ENCODE results near the gene NMRAL1.

The NMRAL1 gene

DNA sequence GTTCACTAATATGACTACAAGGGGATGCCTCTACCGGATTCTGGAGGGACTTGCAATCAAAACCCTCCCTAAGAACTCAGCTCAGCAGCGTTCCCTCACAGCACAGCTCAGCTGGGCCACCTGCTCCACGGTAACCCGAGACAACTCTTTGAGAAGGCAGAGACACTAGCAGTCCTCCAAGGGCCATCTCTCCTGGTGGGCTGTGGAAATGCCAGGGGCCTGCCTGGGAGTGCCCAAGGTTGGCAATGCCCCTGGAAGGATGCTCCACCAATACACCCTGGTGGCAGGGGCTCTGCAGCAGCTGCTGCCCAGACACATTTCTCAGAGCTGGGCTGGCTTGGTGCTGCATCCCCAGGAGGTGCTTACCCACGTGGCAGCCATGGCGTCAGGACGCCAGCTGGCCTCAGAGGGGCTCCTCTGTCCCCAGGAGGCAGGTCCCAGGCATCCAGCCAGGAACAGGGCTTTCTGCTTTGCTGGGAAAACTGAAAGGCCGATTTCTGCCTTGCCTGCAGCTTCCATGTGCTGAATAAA is 47.7 kb upstream of the NMRAL1 start (continued):
- TF ChIP-seq ZBTB49 (tag by site-specific recombination; IDR thresholded peaks at IDR 0.05; ENCODE audit: low read depth) (no peak), IKZF3 (tag by site-specific recombination; IDR thresholded peaks at IDR 0.05) (0 out of 2 replicates have a peak, but pooled peaks have one; percentile 39), ZNF404 (tag by site-specific recombination; IDR thresholded peaks at IDR 0.05) (no peak), ZBTB1 (tag by site-specific recombination; IDR thresholded peaks at IDR 0.05) (no peak), ZNF214 (tag by site-specific recombination; IDR thresholded peaks at IDR 0.05; ENCODE audit: borderline replicate concordance) (no peak), ZNF423 (tag by site-specific recombination; IDR thresholded peaks at IDR 0.05) (0 out of 2 replicates have a peak, but pooled peaks have one; percentile 18), ZNF677 (tag by site-specific recombination; IDR thresholded peaks at IDR 0.05) (no peak), ZNF600 (tag by site-specific recombination; IDR thresholded peaks at IDR 0.05) (peak; percentile 27; the same call in 1 of the 2 replicates), ZNF629 (tag by site-specific recombination; IDR thresholded peaks at IDR 0.05) (peak; percentile 44; the same call in 1 of the 2 replicates), ZNF837 (tag by site-specific recombination; IDR thresholded peaks at IDR 0.05) (no peak), ZNF501 (tag by site-specific recombination; IDR thresholded peaks at IDR 0.05) (no peak), OVOL3 (tag by site-specific recombination; IDR thresholded peaks at IDR 0.05) (no peak), ZNF23 (tag by site-specific recombination; IDR thresholded peaks at IDR 0.05; ENCODE audit: borderline replicate concordance) (no peak), ZNF155 (tag by site-specific recombination; IDR thresholded peaks at IDR 0.05) (no peak), FEZF1 (tag by site-specific recombination; IDR thresholded peaks at IDR 0.05) (no peak), ZNF473 (tag by site-specific recombination; IDR thresholded peaks at IDR 0.05) (no peak), ZNF701 (tag by site-specific recombination; IDR thresholded peaks at IDR 0.05) (no peak), ZNF843 (tag by site-specific recombination; IDR thresholded peaks at IDR 0.05) (no peak), ZNF521 (tag by site-specific recombination; IDR thresholded peaks at IDR 0.05) (no peak), ZNF514 (tag by site-specific recombination; IDR thresholded peaks at IDR 0.05) (no peak), ZNF37A (tag by site-specific recombination; IDR thresholded peaks at IDR 0.05) (no peak), HIC1 (tag by site-specific recombination; IDR thresholded peaks at IDR 0.05) (peak; percentile 59; the same call in 1 of the 2 replicates), KLF9 (tag by site-specific recombination; IDR thresholded peaks at IDR 0.05; ENCODE audit: low read depth) (no peak), HOXD13 (CRISPR knock-in tag; IDR thresholded peaks at IDR 0.05; ENCODE audit: borderline replicate concordance) (no peak), SP2 (tag by site-specific recombination; IDR thresholded peaks at IDR 0.05) (no peak), ZNF585B (tag by site-specific recombination; IDR thresholded peaks at IDR 0.05) (no peak), ZNF350 (tag by site-specific recombination; IDR thresholded peaks at IDR 0.05) (no peak), BCL11B (tag by site-specific recombination; IDR thresholded peaks at IDR 0.05; ENCODE audit: low read depth) (no peak), ZNF626 (tag by site-specific recombination; IDR thresholded peaks at IDR 0.05) (no peak), SP7 (tag by site-specific recombination; IDR thresholded peaks at IDR 0.05) (no peak), ZIC2 (tag by site-specific recombination; IDR thresholded peaks at IDR 0.05) (peak; percentile 95), CTCF (tag by site-specific recombination; IDR thresholded peaks at IDR 0.05) (no peak), ZNF248 (tag by site-specific recombination; IDR thresholded peaks at IDR 0.05) (no peak)
- TF ChIP-seq, protein P1, sequence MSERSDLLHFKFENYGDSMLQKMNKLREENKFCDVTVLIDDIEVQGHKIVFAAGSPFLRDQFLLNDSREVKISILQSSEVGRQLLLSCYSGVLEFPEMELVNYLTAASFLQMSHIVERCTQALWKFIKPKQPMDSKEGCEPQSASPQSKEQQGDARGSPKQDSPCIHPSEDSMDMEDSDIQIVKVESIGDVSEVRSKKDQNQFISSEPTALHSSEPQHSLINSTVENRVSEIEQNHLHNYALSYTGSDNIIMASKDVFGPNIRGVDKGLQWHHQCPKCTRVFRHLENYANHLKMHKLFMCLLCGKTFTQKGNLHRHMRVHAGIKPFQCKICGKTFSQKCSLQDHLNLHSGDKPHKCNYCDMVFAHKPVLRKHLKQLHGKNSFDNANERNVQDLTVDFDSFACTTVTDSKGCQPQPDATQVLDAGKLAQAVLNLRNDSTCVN (tag by site-specific recombination; optimal IDR thresholded peaks at IDR 0.05), result no peak

All from HEK293 (cell line).